Breast epithelium (tissue), 4 donors: ENCODE measurements around the gene ZNF618. TPM values are rescaled to one million over a fixed set of nuclear protein-coding genes. Genes with fewer than 3 reads are reported as not detected.
A peak's percentile ranks its signal among the peaks of the same experiment; 100 is the strongest.

Source experiments
- DNase-seq, 2 donors: peaks; one replicate each; pipeline ENCODE4 v3.0.0-alpha.2; 2019; ENCODE audit warnings: low spot score in 2 of 2
- H3K27ac ChIP-seq, 2 donors: fragments of 200-600 bp; sonication (generic) in 1 of 2; one replicate each; pipeline ENCODE4 v1.5.1; 2016 to 2019; ENCODE audit warnings: mild to moderate bottlenecking in 1 of 2
- H3K27me3 ChIP-seq, 2 donors: fragments of 200-600 bp; sonication (generic) in 1 of 2; one replicate each; pipeline versions ENCODE4 v1.5.1 to v1.6.0; 2017 to 2019; ENCODE audit warnings: control low read depth in 1 of 2, mild to moderate bottlenecking in 1 of 2
- H3K36me3 ChIP-seq: fragments of 200-600 bp; one replicate; pipeline ENCODE4 v1.5.1; 2019
- H3K4me1 ChIP-seq, 2 donors: fragments of 200-600 bp; sonication (generic); one replicate each; pipeline ENCODE4 v1.5.1; 2016 to 2019; ENCODE audit warnings: control low read depth in 1 of 2
- H3K4me3 ChIP-seq, 3 donors: fragments of 200-600 bp; sonication (generic); 1 replicate in 2 of 3; 2 replicates in 1 of 3; pipeline ENCODE4 v1.5.1; 2016 to 2019; ENCODE audit warnings: mild to moderate bottlenecking in 3 of 3, moderate library complexity in 2 of 3
- H3K9me3 ChIP-seq, 2 donors: fragments of 200-600 bp; sonication (generic) in 1 of 2; one replicate each; pipeline ENCODE4 v1.5.1; 2016 to 2019; ENCODE audit warnings: control low read depth in 1 of 2
- POLR2A ChIP-seq: fragments of 450-650 bp; IDR thresholded peaks from one replicate; pipeline ENCODE4 v1.6.1; 2016; ENCODE audit warnings: antibody characterized with exemption, mild to moderate bottlenecking, moderate library complexity
- POLR2AphosphoS5 ChIP-seq, 3 donors: sonication (generic); formaldehyde crosslinking; IDR thresholded peaks; one replicate each; pipeline ENCODE4 v1.6.1; 2017; ENCODE audit warnings: antibody characterized with exemption in 3 of 3
- intact Hi-C: fragments of 100-400 bp; cut with DNase I; formaldehyde crosslinking; loops from one replicate; pipeline ENCODE4 v1.15.1; 2023; ENCODE audit warnings: low total_unique reads
- total RNA-seq, 3 donors: library from RNA; depleted of rRNA; stranded (reverse); fragments of >200 nt; gene quantifications; one replicate each; pipeline ENCODE4 v1.1.0, GENCODE V29; 2016
- TF ChIP-seq, protein P1 (sequence below), 3 donors: fragments of 450-650 bp; IDR thresholded peaks; one replicate each; pipeline ENCODE4 v1.5.1; 2016 to 2017; ENCODE audit warnings: antibody characterized with exemption in 3 of 3, mild to moderate bottlenecking in 3 of 3, moderate library complexity in 3 of 3

Gene ZNF618
- total RNA-seq, 3 donors from 2014 or later = 4.6 to 11.8 (median 10.4) TPM

DNA sequence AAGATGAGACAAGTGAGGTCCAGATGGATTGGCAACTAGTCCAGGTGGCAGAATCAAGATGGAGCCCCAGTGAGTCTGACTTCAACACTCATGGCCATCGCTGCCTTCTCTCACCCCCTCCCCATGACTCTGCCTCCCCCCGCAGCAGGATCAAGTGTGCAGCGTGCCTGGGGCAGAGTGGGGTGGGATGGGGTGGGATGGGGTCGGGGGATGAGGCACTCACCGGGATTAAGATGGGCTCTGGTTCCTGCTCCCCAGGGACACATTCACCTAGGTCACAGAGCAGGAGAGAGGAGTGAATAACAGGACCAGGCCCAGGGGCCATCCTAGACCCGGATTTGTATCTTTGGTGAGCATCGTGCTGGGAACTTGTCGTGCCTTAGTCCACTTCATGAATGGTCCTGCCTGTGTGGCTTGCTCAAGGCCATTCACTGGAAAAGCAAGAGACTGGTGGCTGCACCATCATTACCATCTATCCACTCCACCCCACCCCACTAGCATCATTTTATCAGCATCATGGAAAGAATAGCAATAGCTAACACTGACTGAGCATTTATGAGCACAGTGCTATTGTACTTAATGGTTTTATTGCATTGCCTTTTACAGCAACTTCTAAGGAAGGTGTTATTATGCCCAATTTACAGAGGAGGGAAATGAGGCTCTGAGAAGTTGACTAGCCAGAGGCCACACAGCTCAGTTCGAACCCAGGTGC lies 193.5 kb downstream of the ZNF618 start:
- TF ChIP-seq POLR2A (no peak), POLR2AphosphoS5 (IDR thresholded peaks at IDR 0.05) (no peak)
- TF ChIP-seq, protein P1, sequence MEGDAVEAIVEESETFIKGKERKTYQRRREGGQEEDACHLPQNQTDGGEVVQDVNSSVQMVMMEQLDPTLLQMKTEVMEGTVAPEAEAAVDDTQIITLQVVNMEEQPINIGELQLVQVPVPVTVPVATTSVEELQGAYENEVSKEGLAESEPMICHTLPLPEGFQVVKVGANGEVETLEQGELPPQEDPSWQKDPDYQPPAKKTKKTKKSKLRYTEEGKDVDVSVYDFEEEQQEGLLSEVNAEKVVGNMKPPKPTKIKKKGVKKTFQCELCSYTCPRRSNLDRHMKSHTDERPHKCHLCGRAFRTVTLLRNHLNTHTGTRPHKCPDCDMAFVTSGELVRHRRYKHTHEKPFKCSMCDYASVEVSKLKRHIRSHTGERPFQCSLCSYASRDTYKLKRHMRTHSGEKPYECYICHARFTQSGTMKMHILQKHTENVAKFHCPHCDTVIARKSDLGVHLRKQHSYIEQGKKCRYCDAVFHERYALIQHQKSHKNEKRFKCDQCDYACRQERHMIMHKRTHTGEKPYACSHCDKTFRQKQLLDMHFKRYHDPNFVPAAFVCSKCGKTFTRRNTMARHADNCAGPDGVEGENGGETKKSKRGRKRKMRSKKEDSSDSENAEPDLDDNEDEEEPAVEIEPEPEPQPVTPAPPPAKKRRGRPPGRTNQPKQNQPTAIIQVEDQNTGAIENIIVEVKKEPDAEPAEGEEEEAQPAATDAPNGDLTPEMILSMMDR (IDR thresholded peaks at IDR 0.05) = no peak
- no peak for DNase-seq
- no peaks in the 10 kb centered on the region for H3K9me3 ChIP-seq
- no peaks in the 10 kb centered on the region for H3K36me3 ChIP-seq
- no peak overlapping the region for H3K4me3 ChIP-seq
- H3K4me1 ChIP-seq = peaks cover 0 to 8% of the 10 kb centered on the region in 2 donors
- H3K27me3 ChIP-seq = no peaks in the 10 kb centered on the region
- intact Hi-C loops = loop anchor here (5.0 kb wide), 1 partner anchor 463 kb away; no protein-coding TSS in a partner anchor
- H3K27ac ChIP-seq = no peak overlapping the region

DNA sequence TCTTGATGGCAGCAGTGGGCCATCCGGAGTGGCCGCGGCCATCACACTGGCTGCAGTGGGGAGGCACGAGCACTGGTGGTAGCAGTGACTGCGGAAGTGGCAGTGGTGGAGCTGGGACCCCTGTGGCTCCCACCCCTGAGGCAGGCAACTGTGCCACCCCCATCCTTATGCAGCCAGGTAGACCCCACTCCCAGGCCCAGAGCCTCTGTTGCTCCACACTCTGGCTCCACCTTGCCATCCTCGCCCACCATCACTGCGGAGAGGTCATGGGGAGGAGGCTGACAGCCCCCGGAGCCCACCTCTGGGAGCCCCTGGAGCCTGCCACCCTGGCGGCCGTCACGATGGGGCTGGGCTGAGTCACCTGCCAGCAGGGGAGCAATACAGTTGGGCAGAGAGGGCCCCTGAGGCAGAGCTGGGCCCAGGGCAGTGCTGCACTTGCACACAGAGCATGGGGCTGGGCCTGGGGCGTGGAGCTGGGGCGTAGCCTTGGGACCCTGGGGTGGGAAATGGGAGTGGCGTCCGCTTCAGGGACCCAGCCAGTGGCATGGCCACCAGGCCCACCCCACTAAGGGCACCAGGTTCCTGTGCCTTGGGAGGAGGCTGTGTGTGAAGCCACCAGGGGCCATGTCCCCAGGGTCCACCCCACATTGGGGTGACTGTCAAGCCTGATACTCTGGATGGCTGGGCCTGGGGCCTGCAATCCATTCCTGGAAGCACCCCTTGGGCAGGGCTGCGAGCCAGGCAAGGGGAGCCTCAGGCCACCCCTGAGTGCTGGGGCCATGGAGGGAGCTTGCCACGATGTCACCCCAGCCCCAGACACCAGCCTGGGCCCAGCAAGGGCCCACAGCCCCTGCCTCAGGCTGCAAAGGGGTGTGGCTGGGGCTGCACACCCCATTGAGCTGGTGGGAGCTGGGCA lies 194.3 kb downstream of the ZNF618 start:
- intact Hi-C loops = no loop called here
- no peak for DNase-seq
- no peak overlapping the region for H3K27ac ChIP-seq
- no peaks in the 10 kb centered on the region for H3K27me3 ChIP-seq
- TF ChIP-seq POLR2A (no peak), POLR2AphosphoS5 (IDR thresholded peaks at IDR 0.05) (no peak)
- TF ChIP-seq, protein P1 (IDR thresholded peaks at IDR 0.05) = no peak
- no peaks in the 10 kb centered on the region for H3K9me3 ChIP-seq
- H3K36me3 ChIP-seq = no peaks in the 10 kb centered on the region
- no peak overlapping the region for H3K4me3 ChIP-seq
- H3K4me1 ChIP-seq = peaks cover 0 to 8% of the 10 kb centered on the region in 2 donors

DNA sequence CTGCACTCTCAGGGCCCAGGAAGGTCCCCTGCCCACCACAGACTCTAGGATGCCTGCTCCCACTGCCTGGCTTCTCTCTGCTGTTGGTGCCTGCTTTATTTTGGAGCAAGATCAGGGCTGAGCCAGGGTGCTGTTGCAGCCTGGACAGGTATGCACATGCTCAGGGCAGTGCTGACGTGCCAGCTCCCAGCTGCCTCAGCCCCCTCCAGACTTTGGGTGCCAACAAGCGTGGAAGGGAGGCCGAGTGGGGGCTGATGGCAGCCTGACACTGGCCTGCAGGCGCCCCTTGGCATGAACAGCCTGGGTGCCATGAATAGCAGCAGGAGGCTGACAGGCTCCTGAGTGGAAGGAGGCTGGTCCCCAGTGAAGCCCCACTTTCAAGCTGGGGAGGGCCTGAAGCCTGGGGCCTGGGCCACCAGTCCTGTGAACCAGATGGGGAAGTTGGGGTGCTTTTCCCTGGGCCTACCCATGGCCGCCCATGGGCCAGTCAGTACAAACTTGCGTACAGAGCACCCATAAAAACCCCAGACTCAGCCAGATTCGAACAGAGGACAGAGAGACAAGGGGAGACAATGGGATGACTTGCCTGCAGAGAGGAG lies 195.2 kb downstream of the ZNF618 start:
- DNase-seq = no peak
- TF ChIP-seq POLR2A (no peak), POLR2AphosphoS5 (IDR thresholded peaks at IDR 0.05) (no peak)
- TF ChIP-seq, protein P1 (IDR thresholded peaks at IDR 0.05) = no peak
- intact Hi-C loops = no loop called here
- Histone ChIP-seq H3K27me3 (no peaks in the 10 kb centered on the region), H3K36me3 (no peaks in the 10 kb centered on the region), H3K4me3 (no peak overlapping the region), H3K9me3 (no peaks in the 10 kb centered on the region), H3K4me1 (peaks cover 0 to 8% of the 10 kb centered on the region in 2 donors), H3K27ac (no peak overlapping the region)

DNA sequence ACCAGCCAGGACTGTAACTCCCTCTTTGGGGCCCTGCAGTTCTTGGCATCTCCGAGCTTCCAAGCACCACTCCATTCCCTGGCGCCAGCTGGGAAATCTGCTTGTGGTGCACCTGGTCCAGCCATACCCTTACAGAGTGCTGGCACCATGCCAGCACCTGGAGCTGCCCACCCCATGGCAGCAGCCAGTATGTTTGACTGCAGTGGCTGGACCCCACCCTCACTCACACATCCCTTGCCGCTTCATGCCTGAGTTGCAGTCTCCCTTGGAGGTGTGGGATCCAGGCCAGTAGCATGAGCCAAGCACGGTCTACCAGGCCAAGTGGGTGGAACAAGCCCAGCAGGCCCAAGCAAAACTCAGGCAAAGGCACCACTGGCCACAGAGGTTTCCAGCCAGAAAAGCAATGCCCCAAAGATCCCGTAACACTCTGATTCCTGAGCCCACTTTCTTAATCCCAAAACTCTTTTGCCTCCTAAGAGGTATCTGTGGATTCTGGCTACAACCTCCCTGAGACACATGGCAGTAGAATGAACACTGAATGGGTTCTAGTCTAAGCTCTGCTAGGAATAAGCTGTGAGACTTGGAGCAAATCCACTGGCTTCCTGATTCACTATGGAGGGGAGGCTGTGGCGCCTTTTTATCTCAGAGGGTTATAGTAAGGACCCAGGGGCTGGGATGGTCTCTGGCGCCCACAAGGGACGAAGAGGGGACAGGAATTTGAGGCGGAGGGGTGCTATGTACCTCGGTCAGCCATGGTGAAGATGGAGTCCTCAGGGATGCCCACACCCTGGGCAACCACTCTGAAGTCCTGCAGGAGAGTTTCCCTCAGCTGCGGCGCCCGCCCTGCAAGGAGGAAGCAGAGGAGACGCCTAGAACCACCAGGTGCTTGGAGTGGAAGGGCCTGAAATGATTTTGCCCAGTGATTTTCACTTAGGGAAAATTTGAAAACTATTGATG lies 196.4 kb downstream of the ZNF618 start:
- no peaks in the 10 kb centered on the region for H3K9me3 ChIP-seq
- H3K36me3 ChIP-seq = no peaks in the 10 kb centered on the region
- intact Hi-C loops = no loop called here
- H3K4me3 ChIP-seq = no peak overlapping the region
- TF ChIP-seq, protein P1 (IDR thresholded peaks at IDR 0.05) = no peak
- TF ChIP-seq POLR2AphosphoS5 (IDR thresholded peaks at IDR 0.05) (no peak), POLR2A (no peak)
- no peaks in the 10 kb centered on the region for H3K27me3 ChIP-seq
- peaks cover 0 to 8% of the 10 kb centered on the region in 2 donors for H3K4me1 ChIP-seq
- DNase-seq = peak; percentile 59 to 63
- H3K27ac ChIP-seq = no peak overlapping the region
